Prostate gland (tissue), 2 donors: ENCODE results near the gene NUPR1.
"Not testable (repeated sequence)": the region's sequence is repeated elsewhere in the genome, so short reads cannot be mapped to it uniquely, and the experiment has no call there.

Experiments
- CTCF ChIP-seq, 4 experiments: fragments of 200-600 bp in 2 of 4; fragments of 450-650 bp in 2 of 4; sonication (generic) in 2 of 4; IDR thresholded peaks; 1 replicate in 3 of 4; 2 replicates in 1 of 4; pipeline ENCODE4 v1.5.1; 2016 to 2019; ENCODE audit warnings: antibody characterized with exemption in 4 of 4, mild to moderate bottlenecking in 2 of 4, moderate library complexity in 2 of 4
- POLR2A ChIP-seq: fragments of 450-650 bp; IDR thresholded peaks from one replicate; pipeline ENCODE4 v1.6.1; 2016; ENCODE audit warnings: antibody characterized with exemption, mild to moderate bottlenecking
- POLR2AphosphoS5 ChIP-seq: sonication (generic); formaldehyde crosslinking; IDR thresholded peaks from one replicate; pipeline ENCODE4 v1.6.1; 2017; ENCODE audit warnings: antibody characterized with exemption

- not testable (repeated sequence) for TF ChIP-seq CTCF (IDR thresholded peaks at IDR 0.05); POLR2AphosphoS5; POLR2A
Measured at GRCh38 chr16:28500476-28501180, 38.1 kb downstream of the NUPR1 start.
